ENCODE results near the gene KCNH4. TPM values are rescaled to one million over a fixed set of nuclear protein-coding genes. Genes with fewer than 3 reads are reported as not detected.

Gene KCNH4
- total RNA-seq, 1 experiment from 2014 or later = 0.24 TPM

DNA sequence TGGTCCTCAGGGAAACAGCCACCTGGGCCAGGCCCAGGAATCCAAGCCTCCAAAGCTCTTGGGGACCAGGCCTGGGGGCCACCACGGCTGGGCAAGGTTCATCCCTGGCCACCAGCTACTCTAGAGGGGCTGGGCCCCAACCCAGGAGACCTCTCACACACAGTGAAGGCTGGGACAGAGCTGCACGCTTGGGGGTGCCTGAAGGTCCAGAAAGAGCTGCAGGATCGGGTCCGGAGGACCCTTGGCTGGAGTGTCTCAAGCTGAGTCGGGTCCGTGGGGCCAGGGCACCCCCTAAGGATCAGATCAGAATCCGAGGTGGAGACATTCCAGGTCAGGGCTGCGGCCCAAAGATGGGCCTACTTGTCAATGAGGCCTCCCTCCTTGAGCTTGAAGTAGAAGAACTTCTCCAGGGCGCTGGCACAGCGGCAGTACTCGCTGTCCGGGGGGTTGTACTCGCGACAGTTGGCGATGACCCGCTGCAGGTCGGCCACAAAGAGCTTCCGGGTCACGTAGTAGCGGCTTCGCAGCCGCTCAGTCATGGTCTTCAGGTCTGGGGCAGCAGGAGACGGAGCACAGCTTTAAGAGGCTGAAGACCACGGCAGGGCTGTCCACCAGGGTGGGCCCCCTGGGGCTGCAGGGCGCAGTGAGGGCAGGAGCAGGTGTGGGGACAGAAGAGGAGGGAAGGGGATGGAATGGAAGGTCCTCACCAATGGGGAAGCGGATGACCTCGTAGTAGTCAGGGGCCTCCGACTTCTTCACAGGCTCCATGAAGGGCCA, 67.5 kb downstream of the KCNH4 start (continued):
- TF ChIP-seq, protein P1, sequence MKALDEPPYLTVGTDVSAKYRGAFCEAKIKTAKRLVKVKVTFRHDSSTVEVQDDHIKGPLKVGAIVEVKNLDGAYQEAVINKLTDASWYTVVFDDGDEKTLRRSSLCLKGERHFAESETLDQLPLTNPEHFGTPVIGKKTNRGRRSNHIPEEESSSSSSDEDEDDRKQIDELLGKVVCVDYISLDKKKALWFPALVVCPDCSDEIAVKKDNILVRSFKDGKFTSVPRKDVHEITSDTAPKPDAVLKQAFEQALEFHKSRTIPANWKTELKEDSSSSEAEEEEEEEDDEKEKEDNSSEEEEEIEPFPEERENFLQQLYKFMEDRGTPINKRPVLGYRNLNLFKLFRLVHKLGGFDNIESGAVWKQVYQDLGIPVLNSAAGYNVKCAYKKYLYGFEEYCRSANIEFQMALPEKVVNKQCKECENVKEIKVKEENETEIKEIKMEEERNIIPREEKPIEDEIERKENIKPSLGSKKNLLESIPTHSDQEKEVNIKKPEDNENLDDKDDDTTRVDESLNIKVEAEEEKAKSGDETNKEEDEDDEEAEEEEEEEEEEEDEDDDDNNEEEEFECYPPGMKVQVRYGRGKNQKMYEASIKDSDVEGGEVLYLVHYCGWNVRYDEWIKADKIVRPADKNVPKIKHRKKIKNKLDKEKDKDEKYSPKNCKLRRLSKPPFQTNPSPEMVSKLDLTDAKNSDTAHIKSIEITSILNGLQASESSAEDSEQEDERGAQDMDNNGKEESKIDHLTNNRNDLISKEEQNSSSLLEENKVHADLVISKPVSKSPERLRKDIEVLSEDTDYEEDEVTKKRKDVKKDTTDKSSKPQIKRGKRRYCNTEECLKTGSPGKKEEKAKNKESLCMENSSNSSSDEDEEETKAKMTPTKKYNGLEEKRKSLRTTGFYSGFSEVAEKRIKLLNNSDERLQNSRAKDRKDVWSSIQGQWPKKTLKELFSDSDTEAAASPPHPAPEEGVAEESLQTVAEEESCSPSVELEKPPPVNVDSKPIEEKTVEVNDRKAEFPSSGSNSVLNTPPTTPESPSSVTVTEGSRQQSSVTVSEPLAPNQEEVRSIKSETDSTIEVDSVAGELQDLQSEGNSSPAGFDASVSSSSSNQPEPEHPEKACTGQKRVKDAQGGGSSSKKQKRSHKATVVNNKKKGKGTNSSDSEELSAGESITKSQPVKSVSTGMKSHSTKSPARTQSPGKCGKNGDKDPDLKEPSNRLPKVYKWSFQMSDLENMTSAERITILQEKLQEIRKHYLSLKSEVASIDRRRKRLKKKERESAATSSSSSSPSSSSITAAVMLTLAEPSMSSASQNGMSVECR (CRISPR knock-in tag; IDR thresholded peaks at IDR 0.05; ENCODE audit: borderline replicate concordance) = no peak
- TF ChIP-seq, protein P2, sequence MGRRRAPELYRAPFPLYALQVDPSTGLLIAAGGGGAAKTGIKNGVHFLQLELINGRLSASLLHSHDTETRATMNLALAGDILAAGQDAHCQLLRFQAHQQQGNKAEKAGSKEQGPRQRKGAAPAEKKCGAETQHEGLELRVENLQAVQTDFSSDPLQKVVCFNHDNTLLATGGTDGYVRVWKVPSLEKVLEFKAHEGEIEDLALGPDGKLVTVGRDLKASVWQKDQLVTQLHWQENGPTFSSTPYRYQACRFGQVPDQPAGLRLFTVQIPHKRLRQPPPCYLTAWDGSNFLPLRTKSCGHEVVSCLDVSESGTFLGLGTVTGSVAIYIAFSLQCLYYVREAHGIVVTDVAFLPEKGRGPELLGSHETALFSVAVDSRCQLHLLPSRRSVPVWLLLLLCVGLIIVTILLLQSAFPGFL (CRISPR knock-in tag; IDR thresholded peaks at IDR 0.05; ENCODE audit: borderline replicate concordance) = no peak
- TF ChIP-seq, protein P3, sequence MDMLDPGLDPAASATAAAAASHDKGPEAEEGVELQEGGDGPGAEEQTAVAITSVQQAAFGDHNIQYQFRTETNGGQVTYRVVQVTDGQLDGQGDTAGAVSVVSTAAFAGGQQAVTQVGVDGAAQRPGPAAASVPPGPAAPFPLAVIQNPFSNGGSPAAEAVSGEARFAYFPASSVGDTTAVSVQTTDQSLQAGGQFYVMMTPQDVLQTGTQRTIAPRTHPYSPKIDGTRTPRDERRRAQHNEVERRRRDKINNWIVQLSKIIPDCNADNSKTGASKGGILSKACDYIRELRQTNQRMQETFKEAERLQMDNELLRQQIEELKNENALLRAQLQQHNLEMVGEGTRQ (CRISPR knock-in tag; IDR thresholded peaks at IDR 0.05) = no peak
- TF ChIP-seq, protein P4, sequence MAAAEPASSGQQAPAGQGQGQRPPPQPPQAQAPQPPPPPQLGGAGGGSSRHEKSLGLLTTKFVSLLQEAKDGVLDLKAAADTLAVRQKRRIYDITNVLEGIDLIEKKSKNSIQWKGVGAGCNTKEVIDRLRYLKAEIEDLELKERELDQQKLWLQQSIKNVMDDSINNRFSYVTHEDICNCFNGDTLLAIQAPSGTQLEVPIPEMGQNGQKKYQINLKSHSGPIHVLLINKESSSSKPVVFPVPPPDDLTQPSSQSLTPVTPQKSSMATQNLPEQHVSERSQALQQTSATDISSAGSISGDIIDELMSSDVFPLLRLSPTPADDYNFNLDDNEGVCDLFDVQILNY (CRISPR knock-in tag; IDR thresholded peaks at IDR 0.05) = no peak
- TF ChIP-seq MXD4 (CRISPR knock-in tag; IDR thresholded peaks at IDR 0.05; ENCODE audit: borderline replicate concordance) (no peak), ZBTB21 (CRISPR knock-in tag; IDR thresholded peaks at IDR 0.05; ENCODE audit: borderline replicate concordance) (no peak), MYBL2 (CRISPR knock-in tag; IDR thresholded peaks at IDR 0.05) (no peak), FOXP1 (CRISPR knock-in tag; IDR thresholded peaks at IDR 0.05; ENCODE audit: borderline replicate concordance) (no peak), RELA (CRISPR knock-in tag; IDR thresholded peaks at IDR 0.05; ENCODE audit: borderline replicate concordance) (no peak), ETV6 (CRISPR knock-in tag; IDR thresholded peaks at IDR 0.05) (no peak)

DNA sequence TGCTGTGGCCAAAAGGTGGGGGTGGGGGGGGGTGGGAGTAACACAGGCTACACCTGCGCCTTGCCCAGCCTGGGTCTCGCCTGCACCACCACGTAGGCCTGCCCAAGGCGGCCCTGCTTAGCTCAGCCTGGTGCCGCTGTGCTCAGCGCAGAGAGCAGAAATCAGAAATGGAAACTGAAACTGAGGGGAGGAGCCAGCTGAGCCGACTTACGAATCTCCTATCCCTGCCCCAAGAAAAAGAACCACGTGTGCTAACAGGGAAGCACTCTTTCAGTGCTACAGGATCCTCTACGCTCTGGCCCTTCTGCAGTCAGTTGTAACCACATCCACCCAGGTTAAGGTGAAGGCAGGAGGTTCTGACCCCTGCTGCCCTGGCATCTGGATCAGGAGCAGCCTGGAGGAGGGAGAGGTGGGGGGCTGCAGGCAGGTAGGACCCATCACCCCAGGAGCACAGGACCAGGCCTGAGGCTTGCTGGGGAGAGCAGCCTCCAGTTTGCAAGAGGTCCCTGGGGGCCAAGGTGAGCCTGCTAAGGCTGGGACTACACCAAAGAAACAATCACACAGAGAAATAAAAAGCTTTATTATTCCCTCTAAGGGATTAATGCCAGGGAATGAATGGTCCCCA, 68.3 kb downstream of the KCNH4 start, which contains the start of gene DHX58:
Gene DHX58 (minus strand): TSS at position 163 of the 625 bp plus-strand sequence. CDS start 822 bp downstream, outside the sequence.
- H3K36me3 Mint-ChIP-seq = peaks cover 28% of the 10 kb centered on the region
- H3K27ac Mint-ChIP-seq = peak within 1 kb of the TSS; percentile 22
- H3K27me3 Mint-ChIP-seq (ENCODE audit: low read depth) = no peaks in the 10 kb centered on the region
- ATAC-seq = peak; percentile 2; the same call in 1 of the 2 replicates
- no peak within 1 kb of the TSS for H3K4me3 Mint-ChIP-seq
- no peak for DNase-seq (ENCODE audit: low spot score)
- H3K9me3 Mint-ChIP-seq = no peaks in the 10 kb centered on the region
- ChIA-PET POLR2A (interaction anchor here (0.6 kb wide), 1 partner anchor 141 kb away, joined by 5 read pairs; no protein-coding TSS in a partner anchor), CTCF (interaction anchor here (0.8 to 4.2 kb wide), 14 partner anchors 8 to 153 kb away, joined by 3 to 27 read pairs (median 4); partner anchors contain the start of genes DNAJC7, HSPB9, KAT2A and NKIRAS2)
- peaks cover 17% of the 10 kb centered on the region for H3K4me1 Mint-ChIP-seq
- TF ChIP-seq FOXK1 (CRISPR knock-in tag; IDR thresholded peaks at IDR 0.05) = no peak
- TF ChIP-seq, protein P5, sequence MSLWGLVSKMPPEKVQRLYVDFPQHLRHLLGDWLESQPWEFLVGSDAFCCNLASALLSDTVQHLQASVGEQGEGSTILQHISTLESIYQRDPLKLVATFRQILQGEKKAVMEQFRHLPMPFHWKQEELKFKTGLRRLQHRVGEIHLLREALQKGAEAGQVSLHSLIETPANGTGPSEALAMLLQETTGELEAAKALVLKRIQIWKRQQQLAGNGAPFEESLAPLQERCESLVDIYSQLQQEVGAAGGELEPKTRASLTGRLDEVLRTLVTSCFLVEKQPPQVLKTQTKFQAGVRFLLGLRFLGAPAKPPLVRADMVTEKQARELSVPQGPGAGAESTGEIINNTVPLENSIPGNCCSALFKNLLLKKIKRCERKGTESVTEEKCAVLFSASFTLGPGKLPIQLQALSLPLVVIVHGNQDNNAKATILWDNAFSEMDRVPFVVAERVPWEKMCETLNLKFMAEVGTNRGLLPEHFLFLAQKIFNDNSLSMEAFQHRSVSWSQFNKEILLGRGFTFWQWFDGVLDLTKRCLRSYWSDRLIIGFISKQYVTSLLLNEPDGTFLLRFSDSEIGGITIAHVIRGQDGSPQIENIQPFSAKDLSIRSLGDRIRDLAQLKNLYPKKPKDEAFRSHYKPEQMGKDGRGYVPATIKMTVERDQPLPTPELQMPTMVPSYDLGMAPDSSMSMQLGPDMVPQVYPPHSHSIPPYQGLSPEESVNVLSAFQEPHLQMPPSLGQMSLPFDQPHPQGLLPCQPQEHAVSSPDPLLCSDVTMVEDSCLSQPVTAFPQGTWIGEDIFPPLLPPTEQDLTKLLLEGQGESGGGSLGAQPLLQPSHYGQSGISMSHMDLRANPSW (CRISPR knock-in tag; conservative IDR thresholded peaks at IDR 0.05; ENCODE audit: low read depth) = no peak
- no peak for TF ChIP-seq TEAD1 (CRISPR knock-in tag; IDR thresholded peaks at IDR 0.05)
- no peak for TF ChIP-seq IRF2 (CRISPR knock-in tag; IDR thresholded peaks at IDR 0.05; ENCODE audit: borderline replicate concordance, low read depth)
- no peak for TF ChIP-seq CREM (CRISPR knock-in tag; IDR thresholded peaks at IDR 0.05)
- TF ChIP-seq ZNF317 (CRISPR knock-in tag; IDR thresholded peaks at IDR 0.05; ENCODE audit: borderline replicate concordance, low read depth) = no peak
- TF ChIP-seq, protein P6, sequence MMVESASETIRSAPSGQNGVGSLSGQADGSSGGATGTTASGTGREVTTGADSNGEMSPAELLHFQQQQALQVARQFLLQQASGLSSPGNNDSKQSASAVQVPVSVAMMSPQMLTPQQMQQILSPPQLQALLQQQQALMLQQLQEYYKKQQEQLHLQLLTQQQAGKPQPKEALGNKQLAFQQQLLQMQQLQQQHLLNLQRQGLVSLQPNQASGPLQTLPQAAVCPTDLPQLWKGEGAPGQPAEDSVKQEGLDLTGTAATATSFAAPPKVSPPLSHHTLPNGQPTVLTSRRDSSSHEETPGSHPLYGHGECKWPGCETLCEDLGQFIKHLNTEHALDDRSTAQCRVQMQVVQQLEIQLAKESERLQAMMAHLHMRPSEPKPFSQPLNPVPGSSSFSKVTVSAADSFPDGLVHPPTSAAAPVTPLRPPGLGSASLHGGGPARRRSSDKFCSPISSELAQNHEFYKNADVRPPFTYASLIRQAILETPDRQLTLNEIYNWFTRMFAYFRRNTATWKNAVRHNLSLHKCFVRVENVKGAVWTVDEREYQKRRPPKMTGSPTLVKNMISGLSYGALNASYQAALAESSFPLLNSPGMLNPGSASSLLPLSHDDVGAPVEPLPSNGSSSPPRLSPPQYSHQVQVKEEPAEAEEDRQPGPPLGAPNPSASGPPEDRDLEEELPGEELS (CRISPR knock-in tag; IDR thresholded peaks at IDR 0.05) = no peak
- TF ChIP-seq, protein P7, sequence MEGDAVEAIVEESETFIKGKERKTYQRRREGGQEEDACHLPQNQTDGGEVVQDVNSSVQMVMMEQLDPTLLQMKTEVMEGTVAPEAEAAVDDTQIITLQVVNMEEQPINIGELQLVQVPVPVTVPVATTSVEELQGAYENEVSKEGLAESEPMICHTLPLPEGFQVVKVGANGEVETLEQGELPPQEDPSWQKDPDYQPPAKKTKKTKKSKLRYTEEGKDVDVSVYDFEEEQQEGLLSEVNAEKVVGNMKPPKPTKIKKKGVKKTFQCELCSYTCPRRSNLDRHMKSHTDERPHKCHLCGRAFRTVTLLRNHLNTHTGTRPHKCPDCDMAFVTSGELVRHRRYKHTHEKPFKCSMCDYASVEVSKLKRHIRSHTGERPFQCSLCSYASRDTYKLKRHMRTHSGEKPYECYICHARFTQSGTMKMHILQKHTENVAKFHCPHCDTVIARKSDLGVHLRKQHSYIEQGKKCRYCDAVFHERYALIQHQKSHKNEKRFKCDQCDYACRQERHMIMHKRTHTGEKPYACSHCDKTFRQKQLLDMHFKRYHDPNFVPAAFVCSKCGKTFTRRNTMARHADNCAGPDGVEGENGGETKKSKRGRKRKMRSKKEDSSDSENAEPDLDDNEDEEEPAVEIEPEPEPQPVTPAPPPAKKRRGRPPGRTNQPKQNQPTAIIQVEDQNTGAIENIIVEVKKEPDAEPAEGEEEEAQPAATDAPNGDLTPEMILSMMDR (IDR thresholded peaks at IDR 0.05) = no peak
- TF ChIP-seq NR1H2 (CRISPR knock-in tag; IDR thresholded peaks at IDR 0.05) = no peak
- TF ChIP-seq JAZF1 (CRISPR knock-in tag; IDR thresholded peaks at IDR 0.05) = no peak
- no peak for TF ChIP-seq FOXP1 (CRISPR knock-in tag; IDR thresholded peaks at IDR 0.05; ENCODE audit: borderline replicate concordance)

Measured in WTC11 (cell line).